ENCODE measurements around the gene ATAD2B.

ATAD2B gene

GRCh38 chr2:23707096-23707495, 219.8 kb downstream of the ATAD2B start:
- TF ChIP-seq ZNF70 (CRISPR knock-in tag; IDR thresholded peaks at IDR 0.05) (no peak), TSHZ2 (CRISPR knock-in tag; IDR thresholded peaks at IDR 0.05) (no peak), ISL1 (CRISPR knock-in tag; IDR thresholded peaks at IDR 0.05) (no peak), TOX (CRISPR knock-in tag; IDR thresholded peaks at IDR 0.05; ENCODE audit: borderline replicate concordance) (no peak), ESRRG (CRISPR knock-in tag; IDR thresholded peaks at IDR 0.05) (no peak)

GRCh38 chr2:23706613-23707078, 220.3 kb downstream of the ATAD2B start:
- no peak for TF ChIP-seq ZNF8 (CRISPR knock-in tag; IDR thresholded peaks at IDR 0.05)
- TF ChIP-seq POU6F1 (CRISPR knock-in tag; IDR thresholded peaks at IDR 0.05; ENCODE audit: borderline replicate concordance, low read depth): no peak
- no peak for TF ChIP-seq ARNTL (CRISPR knock-in tag; IDR thresholded peaks at IDR 0.05; ENCODE audit: borderline replicate concordance, low read depth)
- TF ChIP-seq BACH2 (CRISPR knock-in tag; IDR thresholded peaks at IDR 0.05; ENCODE audit: borderline replicate concordance): no peak
- TF ChIP-seq SNAI2 (CRISPR knock-in tag; IDR thresholded peaks at IDR 0.05): no peak
- TF ChIP-seq TOX (CRISPR knock-in tag; IDR thresholded peaks at IDR 0.05; ENCODE audit: borderline replicate concordance): no peak
- TF ChIP-seq GLIS3 (CRISPR knock-in tag; IDR thresholded peaks at IDR 0.05): no peak
- TF ChIP-seq CSRNP3 (CRISPR knock-in tag; IDR thresholded peaks at IDR 0.05): no peak
- TF ChIP-seq CSDC2 (CRISPR knock-in tag; IDR thresholded peaks at IDR 0.05): no peak
- no peak for TF ChIP-seq TSHZ2 (CRISPR knock-in tag; IDR thresholded peaks at IDR 0.05)
- no peak for TF ChIP-seq ZFP3 (CRISPR knock-in tag; IDR thresholded peaks at IDR 0.05)
- TF ChIP-seq ISL1 (CRISPR knock-in tag; IDR thresholded peaks at IDR 0.05): no peak
- TF ChIP-seq PPARA (CRISPR knock-in tag; IDR thresholded peaks at IDR 0.05; ENCODE audit: borderline replicate concordance): no peak
- TF ChIP-seq ZFP30 (CRISPR knock-in tag; IDR thresholded peaks at IDR 0.05): no peak
- no peak for TF ChIP-seq ZNF565 (CRISPR knock-in tag; conservative IDR thresholded peaks at IDR 0.05; ENCODE audit: low read depth)
- no peak for TF ChIP-seq TCF4 (CRISPR knock-in tag; IDR thresholded peaks at IDR 0.05; ENCODE audit: borderline replicate concordance)
- TF ChIP-seq PATZ1 (CRISPR knock-in tag; IDR thresholded peaks at IDR 0.05; ENCODE audit: borderline replicate concordance): no peak
- TF ChIP-seq ZNF70 (CRISPR knock-in tag; IDR thresholded peaks at IDR 0.05): no peak
- TF ChIP-seq ESRRG (CRISPR knock-in tag; IDR thresholded peaks at IDR 0.05): no peak
- no peak for TF ChIP-seq OSR1 (CRISPR knock-in tag; IDR thresholded peaks at IDR 0.05)
- ATAC-seq: no peak

More at GRCh38 chr2:23707096-23707495, 219.8 kb downstream of the ATAD2B start:
- no peak for ATAC-seq
